NCI-H510A (cell line): Measurements from ENCODE around the gene DDX19B.
"Not testable (repeated sequence)": the region's sequence is repeated elsewhere in the genome, so short reads cannot be mapped to it uniquely, and the experiment has no call there.

ENCODE experiments used
- DNase-seq: peaks from one replicate; lab custom pipeline; 2025; lab: John Stamatoyannopoulos, UW

The DDX19B gene

DNA sequence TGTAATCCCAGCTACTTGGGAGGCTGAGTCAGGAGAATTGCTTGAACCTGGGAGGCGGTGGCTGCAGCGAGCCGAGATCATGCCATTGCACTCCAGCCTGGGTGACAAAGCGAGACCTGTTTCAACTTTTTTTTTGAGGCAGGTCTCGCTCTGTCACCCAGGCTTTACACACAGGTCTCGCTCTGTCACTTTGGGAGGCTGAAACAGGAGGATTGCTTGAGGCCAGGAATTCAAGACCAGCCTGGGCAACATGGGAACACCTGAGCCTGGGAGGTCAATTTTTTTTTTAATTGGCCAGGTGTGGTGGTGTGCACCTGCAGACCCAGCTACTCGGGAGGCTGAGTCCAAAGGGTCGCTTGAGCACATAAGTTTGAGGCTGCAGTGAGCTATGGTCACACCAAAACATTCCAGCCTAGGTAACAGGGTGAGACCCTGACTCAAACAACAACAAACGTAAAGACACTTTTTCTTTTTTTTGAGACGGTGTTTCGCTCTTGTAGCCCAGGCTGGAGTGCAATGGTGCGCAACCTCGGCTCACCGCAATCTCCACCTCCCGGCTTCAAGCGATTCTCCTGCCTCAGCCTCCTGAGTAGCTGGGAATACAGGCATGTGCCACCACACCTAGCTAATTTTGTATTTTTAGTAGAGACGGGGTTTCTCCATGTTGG, 11.5 kb upstream of the DDX19B start:
- DNase-seq = not testable (repeated sequence)

DNA sequence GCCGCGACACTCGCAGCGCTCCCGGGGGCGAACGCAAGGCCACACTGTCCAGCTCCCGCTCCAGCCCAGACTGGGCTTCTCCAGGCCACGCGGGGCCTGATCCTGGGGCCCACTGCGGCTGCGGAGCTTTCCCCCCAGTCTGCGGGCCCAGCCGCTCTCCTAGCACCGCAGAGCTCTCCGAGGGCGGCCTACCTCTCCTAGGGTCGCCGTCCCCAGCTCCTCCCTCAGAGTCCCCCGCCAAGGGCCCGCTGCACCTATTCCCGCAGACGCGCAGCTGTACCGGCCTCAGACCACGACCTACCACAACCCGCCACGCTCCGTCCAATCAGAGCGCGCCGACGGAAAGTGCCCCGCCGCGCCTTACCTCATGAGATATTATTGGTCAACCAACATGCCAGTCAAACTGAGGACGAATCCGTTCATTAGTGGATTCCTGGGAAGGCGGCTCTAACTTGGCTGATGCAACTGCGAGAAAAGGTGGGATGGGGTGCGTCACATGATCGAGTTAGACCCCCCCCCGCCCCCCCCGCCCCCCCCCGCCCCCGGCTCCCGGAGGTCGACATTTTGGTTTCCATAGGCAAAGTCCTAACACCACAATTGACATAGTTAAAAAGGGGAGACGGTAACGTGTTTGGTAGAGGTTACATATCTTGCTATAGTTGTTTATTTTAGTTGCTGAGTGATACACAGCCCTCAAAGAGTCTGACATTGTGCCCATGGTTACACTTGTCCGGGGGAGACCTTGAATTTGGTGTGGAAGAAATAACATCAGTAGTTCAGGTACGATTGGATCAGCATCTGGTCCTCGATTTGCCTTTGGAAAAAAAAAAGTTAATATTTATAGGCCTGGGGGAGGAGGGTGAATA, 9.5 kb upstream of the DDX19B start, which contains the start of gene AARS1:
TSS of gene AARS1 (minus strand) at position 278 of the 866 bp plus-strand sequence. CDS start 6,743 bp downstream, outside the sequence.
- DNase-seq = peak; percentile 94

DNA sequence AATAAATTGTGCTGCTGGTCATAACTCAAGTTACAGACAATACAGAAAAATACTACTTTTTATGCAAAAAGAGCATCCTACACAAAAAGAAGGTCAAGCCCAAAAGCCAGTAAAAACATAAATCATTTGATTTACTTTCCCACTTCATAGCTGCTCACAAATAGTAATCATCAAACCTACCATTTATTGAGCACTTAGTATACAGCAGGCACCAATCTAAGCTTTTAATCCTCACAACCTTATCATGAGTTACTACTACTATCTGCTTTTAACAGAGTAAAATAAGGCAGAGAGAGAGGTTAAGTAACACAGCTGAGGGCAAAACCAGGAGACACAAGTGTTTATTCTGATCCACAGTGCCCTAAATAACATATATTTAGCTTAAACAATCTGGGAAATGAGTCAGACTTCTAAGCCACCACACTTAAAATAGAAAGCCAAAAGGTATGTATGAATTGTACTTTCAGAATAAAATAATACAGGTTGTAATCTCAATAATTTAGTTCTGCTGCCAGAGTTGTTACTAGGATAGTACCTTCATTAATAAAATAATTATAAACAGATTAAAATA, 8.0 kb upstream of the DDX19B start:
- DNase-seq = no peak

DNA sequence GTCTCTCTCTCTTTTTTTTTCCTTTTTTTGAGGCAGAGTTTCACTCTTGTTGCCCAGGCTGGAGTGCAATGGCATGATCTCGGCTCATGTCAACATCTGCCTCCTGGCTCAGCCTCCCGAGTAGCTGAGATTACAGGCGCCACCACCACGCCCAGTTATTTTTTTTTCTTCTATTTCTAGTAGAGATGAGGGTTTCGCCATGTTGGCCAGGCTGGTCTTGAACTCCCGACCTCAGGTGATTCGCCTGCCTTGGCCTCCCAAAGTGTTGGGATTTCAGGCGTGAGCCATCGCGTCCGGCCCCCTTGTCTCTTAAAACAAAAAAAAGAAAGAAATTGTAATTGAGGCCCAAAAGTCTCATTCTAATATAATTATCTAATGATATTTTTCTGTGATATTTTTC, 6.8 kb upstream of the DDX19B start:
- DNase-seq = not testable (repeated sequence)

DNA sequence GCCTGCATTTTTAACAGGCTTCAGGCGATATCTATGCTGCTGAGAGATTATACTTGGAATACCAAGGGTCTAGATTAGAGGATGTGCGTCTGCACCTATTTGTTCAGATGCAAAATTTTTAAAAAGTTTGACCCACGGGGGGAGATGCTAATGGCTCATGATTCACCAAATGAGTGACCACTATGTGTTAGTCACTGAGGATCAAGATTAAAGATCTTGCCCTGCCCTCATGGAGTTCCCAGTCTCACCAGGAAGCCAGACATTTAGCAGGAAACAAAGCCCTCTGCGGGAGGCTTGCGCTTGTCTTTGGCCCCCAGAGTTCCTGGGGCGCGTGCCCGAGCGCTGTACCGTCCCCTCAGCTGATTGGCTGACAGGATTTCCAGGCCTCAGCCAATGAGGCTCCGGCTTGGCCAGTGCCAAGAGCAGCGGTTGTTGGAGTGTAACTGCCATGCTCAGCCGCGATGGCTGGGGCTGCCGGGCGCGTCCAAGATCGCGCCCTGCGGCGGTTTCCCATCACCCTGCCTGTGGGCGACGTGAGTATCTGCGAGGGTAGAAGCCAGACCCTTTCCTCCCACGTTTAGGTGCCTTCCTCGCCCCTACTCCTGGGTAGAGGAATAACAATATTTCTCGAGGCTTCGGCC, 4.5 kb upstream of the DDX19B start:
- DNase-seq = no peak

DNA sequence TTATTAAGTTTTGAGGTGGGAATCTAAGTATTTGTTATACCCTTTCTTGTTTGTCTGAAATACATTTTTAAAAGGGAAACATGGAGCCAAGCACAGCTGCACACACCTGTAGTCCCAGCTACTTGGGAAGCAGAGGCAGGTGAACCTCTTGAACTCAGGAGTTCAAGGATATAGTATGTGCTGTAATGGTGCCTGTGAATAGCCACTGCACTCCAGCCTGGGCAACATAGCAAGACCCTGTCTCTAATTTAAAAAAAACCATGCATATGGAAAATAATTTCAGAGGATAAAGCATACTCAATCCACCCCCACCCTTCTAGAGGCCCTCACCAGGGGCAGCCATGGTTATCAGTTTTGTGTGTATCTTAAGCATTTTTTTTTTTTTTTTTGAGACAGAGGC, 3.4 kb upstream of the DDX19B start:
- no peak for DNase-seq

DNA sequence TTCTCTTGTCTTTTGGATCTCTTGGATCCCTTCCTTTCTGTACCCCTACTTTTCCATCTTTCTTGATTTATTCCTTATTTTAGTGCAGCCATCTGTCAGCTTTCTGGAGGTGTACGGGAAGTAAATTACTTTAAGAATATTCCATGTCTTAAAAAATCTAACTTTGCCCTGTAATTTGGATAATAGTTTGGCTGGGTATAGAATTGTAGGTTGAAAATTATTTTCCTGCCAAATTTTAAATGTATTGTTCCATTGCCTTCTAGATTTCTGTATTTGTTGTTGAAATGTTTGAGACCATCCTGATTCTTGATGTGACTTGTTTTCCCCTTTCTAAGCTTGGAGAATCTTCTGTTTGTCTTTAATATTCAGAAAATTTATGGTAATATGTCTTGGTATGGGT, 2.1 kb downstream of the DDX19B start:
- no peak for DNase-seq

DNA sequence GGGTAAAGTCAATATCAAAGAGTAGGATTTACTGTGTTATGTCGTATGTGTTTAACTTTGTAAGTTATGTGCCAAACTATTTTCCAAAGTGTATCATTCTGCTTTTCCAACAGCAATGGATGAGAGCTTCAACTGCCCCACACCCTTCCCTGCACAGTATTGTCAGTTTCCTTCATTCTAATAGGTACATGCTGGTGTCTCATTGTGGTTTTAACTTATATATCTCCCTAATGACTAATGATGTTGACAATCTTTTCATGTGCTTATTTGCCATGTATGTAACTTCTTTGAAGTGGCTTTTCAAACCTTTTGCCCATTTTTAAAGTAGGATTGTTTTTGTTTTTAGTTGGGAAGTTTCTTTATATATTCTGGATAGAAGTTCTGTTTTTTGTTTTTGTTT, 3.8 kb downstream of the DDX19B start:
- no peak for DNase-seq

DNA sequence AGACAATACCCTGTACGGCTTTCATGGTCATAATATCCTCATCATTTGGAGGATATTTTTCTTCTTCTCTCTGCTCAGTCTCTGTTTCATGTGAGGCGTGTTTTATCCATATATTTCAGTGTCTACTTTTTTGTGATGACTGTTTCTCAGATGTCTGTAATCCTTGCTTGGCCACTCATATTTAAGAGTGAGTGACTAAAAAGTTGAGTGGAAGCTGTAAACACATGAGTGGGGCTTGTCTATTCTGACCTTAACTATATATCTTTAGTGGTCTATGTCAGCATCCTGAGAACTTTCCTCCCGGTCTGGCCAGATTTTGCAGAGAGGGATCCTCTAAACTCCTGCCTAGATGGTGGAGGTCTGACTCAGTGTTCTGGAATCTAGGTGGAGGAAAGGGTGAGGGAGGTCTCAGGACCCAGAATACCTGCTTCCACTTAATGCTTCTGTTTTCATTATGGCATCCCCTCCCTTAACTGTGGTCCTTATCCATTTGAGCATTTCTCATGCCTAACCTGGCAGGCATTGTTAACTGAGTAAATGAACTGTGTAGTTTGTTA, 6.0 kb downstream of the DDX19B start:
- DNase-seq = no peak

DNA sequence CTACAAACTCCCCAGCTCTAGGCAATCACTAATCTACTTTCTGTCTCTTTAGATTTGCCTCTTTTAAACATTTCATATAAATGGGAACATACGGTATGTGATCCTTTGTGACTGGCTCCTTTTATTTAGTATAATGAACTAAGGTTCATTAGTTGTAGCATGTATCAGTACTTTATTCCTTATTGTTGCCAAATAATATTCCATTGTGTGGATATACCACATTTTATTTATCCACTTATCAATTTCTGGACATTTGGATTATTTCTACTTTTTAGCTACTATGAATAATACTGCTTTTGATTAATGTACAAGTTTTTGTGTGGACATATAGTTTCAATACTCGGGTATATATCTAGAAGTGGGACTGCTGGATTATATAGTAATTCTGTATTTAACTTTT, 7.9 kb downstream of the DDX19B start:
- DNase-seq = no peak

DNA sequence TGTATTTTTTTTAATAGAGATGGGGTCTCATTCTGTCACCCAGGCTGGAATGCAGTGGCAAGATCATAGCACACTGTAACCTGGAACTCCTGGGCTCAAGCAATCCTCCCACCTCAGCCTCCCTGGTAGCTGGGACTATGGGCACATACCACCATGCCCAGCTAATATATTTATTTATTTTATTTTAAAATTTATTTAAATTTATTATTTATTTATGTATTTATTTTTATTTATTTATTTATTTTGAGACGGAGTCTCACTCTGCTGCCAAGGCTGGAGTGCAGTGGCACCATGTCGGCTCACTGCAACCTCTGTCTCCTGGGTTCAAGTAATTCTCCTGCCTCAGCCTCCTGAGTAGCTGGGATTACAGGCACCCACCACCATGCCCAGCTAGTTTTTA, 8.7 kb downstream of the DDX19B start:
- DNase-seq = not testable (repeated sequence)

DNA sequence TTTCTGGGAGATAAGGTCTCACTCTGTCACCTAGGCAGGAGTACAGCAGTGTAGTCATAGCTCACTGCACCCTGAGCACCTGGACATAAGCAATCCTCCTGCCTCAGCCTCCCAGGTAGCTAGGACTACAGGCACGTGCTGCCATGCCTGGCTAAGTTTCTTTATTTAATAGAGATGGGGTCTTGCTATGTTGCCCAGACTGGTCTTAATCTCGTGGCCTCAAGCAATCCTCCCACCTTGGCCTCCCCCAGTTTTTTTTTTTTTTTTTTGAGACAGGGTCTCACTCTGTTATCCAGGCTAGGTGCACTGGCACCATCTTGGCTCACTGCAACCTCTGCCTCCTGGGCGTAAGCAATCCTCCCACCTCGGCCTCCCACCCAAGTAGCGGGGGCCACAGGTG, 21.1 kb downstream of the DDX19B start:
- DNase-seq = no peak

DNA sequence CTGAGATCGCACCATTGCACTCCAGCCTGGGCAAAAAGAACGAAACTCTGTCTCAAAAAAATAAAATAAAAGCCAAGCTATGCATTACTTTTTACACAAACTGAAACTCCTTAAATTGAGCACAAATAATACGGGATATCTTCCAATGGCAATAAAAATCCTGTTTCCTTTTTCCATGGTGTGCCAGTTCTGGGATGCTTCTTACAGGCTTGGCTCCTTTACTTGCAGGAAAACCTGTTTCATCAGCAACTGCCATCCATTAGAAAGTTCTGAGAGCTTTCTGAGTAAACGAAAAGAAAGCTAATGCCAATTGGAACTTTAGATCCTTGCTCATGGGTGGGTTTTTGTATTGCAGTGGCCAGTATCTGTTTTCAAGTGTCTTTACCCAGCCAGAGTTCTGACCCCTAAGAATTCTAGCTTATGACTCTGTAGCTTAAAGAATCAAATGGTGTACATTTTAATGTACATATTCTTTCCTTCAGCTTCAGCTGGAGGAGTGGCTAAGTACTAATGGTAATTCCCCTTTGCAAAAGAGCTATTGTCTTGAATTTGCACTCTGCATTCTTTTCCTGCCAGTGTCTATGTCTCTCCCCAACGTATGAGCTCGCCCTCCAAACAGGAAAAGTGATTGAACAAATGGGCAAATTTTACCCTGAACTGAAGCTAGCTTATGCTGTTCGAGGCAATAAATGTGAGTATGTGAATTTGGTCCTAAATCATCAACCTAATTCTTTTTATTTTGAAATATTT, 26.2 kb downstream of the DDX19B start:
- DNase-seq = no peak

DNA sequence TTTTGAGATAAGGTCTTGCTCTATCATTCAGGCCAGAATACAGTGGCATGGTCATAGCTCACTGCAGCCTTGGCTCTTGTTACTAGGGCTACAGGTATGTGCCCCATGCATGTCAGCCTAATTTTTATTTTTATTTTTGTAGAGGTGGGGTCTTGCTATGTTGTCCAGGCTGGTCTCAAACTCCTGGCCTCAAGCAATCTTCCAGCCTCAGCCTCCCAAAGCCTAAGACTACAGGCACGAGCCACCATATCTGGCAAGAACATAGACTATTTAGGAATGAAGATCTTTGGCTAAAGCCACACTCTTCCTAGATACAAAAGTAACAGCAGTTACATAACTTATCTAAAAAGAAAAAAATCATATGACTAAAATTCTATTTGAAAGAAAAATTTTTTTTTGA, 32.1 kb downstream of the DDX19B start:
- no peak for DNase-seq

DNA sequence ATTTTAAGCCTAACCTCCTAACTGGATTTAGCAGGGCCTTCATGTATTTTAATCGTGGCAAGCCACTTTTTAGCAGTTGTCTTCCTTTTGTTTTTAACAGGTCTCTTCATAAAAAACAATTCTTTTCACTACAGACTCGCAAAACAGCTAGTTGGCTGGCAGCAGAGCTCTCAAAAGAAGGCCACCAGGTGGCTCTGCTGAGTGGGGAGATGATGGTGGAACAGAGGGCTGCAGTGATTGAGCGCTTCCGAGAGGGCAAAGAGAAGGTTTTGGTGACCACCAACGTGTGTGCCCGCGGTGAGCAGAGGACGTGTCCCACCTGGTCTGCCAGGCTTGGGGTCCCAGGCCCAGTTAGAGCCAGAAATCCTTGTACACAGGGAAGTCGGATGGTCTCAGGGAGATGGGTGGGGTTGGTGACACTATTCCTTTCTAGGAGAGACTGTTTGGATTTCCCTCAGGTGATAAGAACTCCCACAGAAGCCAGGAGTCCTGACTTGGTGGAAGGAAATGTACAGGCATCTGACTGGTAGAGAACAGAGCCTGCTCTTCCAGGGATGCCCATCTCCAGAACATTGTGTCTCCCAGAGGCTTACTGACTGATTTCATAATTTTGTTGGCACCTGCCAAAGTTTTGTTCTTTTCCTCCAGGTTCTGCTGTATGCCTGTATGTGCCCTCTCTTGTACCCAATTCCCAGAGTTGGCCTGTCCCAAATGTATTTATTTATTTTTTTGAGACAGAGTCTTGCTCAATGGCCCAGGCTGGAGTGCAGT, 32.8 kb downstream of the DDX19B start:
- no peak for DNase-seq

DNA sequence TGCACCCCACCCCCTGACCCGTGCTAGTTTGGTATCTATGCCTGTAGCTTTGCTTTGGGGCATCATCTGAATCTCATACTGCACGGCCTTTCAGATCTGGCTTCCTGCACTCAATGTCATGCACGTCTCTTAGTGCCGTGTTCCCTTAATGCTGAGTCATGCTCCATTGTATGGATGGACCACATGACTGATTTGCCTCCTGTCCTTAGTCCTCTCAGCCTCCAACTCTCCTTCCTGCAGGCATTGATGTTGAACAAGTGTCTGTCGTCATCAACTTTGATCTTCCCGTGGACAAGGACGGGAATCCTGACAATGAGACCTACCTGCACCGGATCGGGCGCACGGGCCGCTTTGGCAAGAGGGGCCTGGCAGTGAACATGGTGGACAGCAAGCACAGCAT, 33.7 kb downstream of the DDX19B start:
- DNase-seq = not testable (repeated sequence)

DNA sequence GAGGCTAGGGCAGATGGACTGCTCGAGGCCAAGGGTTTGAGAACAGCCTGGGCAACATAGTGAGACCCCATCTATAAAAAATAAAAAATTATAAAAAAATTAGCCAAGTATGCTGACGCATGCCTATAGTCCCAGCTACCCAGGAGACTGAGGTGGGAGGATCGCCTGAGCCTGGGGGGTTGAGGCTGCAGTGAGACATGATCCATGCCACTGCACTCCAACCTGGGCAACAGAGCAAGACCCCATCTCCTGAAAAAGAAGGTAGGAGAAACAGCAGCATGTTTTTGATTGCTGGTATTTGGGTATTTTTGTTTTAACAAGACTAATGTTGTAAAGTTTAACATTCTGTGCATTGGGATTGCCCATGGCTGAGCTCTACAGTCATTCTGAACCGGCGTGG, 38.8 kb downstream of the DDX19B start:
- DNase-seq = no peak

DNA sequence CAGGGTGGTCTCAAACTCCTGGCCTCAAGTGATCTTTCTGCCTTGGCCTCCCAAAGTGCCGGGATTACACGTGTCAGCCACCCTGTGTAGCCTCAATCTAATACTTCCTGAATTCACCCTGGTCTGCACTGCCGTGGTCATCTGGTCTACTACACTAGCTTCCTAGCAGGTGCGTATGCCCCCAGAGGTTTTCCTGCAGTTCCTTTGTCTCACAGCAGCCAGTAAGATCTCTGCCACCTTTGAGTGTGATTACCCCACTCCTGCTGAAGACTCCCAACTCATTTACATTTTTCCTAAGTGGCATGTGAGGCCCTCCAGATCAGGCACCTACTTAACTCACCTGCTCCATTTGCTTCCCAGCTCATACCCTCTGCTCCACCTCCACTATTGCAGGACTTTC, 42.6 kb downstream of the DDX19B start:
- no peak for DNase-seq

DNA sequence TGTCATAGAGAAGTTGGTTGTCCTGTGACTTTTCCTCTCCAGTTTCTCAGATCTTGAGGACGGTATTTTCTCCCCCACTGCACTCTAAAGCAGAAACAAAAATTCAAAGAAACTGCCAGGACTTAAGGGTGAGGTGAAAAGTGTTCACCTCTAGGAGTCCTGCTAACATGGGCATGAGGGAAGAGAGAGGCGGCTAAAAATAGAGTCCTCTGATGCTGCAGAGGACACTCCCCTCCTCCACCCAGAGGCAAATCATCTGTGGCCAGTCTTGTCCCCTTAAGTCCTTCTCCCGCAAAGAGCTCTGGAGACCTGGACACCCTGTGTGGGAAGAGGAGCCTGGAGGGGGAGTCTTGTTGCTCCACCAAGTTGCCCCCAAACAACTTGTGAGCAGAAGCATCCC, 43.0 kb downstream of the DDX19B start:
- DNase-seq = no peak

DNA sequence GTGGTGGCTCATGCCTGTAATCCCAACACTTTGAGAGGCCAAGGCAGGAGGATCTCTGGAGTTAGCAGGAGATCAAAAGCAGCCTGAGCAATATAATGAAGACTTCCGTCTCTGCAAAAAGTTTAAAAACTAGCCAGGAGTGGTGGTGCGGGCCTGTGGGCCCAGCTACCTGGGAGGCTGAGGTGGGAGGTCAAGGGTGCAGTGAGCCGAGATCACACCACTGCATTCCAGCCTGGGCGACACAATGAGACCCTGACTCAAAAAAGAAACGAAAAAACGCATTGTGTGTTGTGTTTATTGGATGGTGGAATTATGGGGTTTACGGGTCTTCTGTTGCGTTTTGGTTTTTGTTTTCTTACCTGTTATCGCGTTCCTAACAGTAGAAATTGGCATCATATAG, 46.9 kb downstream of the DDX19B start:
- DNase-seq = no peak

DNA sequence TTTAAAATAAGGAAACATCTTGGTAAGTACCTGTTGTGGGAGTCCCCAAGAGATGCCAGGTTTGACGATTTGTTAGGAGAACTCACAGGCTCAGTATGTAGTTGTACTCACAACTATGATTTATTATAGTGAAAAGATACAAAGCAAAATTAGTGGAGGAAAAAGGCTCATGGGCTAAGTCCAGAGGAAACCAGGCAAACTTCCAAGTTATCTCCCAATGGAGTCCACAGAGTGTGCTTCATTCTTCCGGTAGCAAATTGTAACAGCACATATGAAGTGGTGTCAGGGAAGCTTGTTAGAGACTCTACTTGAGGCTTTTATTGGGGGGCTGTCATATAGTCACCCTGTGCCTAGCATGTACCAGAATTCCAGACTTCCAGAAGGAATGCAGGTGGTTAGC, 50.0 kb downstream of the DDX19B start:
- no peak for DNase-seq
